ENCODE measurements around the gene CCDC170.
"Not testable (repeated sequence)": the region's sequence is repeated elsewhere in the genome, so short reads cannot be mapped to it uniquely, and the experiment has no call there.

Gene CCDC170

DNA sequence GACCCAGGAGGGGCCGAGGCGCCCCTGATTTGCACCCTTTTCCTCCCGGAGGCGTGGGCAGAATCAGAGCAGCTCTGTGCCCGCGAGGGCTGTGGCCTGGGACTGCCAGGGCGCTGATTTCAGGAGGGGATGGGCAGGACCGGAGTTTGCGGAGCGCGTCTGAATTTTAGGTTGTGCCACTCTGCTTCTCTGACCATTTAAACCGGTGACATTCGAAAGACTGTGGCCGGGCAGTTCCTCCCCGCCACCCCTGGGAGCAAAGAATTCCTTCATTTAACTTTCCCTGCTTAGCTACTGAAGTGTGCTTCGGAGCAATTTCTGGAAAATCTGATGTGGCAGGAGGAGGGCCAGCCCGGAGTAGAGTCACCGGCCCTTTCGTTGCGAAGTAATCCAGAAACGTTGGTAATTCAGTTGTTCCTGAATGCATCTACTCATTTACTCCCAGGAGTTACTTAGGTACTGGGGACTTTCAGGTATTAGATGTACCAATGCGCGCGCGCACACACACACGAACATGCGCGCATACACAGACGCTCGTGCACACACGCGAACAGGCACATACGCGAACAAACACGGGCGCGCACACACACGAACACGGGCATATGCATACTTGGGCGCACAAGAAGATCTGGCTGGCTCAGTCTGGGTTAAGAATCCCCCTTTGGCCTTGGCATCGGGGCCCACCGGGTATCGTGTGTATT lies 568 bp downstream of the CCDC170 start:
- DNase-seq (ENCODE audit: extremely low read depth in 1 of 2, low read depth in 1 of 2): no peak

DNA sequence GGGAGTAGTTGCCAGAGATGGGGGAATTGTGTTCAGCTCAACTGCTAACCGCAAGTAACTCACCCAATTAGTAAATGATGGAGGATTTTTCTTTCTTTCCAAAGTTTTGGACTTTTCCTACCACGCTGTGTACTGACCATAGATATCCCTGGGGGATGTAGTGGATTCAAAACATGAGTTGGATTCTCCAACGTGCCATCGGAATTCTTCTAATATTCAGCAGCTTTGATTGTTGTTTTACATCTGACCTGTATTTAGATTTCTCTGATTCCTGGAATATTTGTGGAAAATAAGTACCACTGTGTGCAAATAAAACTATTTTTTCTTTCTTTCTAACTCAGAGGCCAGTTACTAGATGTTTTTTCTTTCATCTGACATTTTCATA lies 1.1 kb downstream of the CCDC170 start:
- DNase-seq (ENCODE audit: extremely low read depth in 1 of 2, low read depth in 1 of 2): no peak

DNA sequence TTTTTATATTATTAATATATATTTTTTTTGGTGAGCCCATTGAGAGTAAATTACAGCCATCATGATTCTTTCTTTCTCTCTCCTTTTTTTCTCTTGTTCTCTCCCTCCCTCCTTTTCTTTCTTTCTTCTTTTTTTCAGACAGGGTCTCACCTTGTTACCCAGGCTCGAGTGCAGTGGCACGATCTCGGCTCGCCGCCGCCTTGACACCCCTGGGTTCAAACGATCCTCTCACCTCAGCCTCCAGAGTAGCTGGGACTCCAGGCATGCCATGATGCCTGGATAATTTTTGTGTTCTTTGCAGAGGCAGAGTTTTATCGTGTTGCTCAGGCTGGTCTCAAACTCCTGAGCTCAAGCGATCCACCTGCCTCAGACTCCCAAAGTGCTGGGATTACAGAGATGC lies 1.6 kb downstream of the CCDC170 start:
- DNase-seq (ENCODE audit: extremely low read depth in 1 of 2, low read depth in 1 of 2): no peak

DNA sequence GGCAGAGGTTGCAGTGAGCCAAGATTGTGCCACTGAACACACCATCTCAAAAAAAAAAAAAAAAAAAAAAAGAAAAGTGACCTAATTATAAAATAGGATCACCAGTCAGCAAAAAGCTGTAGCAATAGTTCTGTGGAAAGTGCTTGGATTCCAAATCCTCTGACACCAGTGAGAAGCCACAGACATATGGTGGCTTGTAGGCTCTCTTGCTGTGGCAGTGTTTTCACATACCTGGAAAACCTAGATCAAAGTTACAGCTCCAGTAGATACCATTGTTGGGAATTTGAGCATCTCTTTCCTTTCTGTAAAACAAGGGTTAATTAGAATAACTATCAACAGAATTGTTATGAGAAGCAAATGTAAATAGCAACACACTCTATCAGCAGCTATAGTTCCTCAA lies 4.1 kb downstream of the CCDC170 start:
- DNase-seq (ENCODE audit: extremely low read depth in 1 of 2, low read depth in 1 of 2): no peak

DNA sequence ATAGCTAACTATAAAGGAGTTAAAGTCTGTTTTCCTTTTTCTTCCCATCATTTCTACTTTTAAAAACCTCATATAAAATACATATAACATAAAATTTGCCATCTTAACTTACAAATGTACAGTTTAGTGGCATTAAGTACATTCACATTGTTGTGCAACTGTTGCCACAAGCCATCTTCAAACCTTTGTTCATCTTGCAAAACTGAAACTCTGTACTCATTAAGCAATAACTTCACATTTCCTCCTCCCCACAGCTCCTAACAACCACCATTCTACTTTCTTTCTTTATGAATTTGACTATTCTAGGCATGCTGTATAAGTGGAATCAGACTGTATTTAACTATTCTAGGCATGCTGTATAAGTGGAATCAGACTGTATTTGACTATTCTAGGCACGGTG lies 4.5 kb downstream of the CCDC170 start:
- DNase-seq (ENCODE audit: extremely low read depth in 1 of 2, low read depth in 1 of 2): no peak

DNA sequence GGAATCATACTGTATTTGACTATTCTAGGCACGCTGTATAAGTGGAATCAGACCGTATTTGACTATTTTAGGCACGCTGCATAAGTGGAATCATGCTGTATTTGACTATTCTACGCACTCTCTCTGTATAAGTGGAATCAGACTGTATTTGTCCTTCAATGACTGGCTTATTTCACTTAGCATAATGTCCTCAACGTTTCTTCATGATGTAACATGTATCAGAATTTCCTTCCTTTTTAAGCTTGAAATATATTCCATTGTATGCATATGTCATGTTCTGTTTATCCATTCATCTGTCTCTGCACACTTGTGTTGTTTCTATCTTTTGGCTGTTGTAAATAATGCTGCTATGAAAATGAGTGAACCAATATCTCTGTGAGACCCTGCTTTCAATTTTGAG lies 5.7 kb downstream of the CCDC170 start:
- no peak for DNase-seq (ENCODE audit: extremely low read depth in 1 of 2, low read depth in 1 of 2)

DNA sequence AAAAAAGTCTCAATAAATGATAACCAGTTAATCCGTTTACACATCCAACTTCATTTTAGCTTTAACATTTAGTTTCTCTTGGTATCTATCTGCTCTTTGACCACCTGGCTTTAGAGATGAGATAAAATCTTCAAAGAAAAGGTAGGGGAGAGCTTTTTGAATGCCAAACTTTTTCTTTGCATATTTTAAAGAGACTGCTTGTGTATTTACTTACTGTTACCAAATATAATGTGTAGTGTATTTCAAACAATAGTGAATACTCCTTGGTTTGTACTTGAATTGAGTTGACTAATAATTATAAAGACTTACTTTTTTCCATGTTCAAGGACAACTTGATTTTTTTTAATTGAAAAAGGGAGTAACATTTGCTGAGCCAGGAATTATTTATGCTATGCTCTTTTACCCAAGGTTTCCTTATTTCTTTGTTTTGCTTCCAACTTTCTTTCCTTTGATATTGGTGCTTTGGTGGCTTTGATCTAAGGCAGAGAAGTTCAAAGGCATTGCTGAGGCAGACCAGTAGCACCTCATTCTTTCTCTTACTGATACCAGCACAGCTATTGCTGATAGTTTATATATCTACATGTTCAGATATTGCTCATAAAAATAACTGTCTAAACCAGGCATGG lies 7.8 kb downstream of the CCDC170 start:
- DNase-seq (ENCODE audit: extremely low read depth in 1 of 2, low read depth in 1 of 2): no peak

DNA sequence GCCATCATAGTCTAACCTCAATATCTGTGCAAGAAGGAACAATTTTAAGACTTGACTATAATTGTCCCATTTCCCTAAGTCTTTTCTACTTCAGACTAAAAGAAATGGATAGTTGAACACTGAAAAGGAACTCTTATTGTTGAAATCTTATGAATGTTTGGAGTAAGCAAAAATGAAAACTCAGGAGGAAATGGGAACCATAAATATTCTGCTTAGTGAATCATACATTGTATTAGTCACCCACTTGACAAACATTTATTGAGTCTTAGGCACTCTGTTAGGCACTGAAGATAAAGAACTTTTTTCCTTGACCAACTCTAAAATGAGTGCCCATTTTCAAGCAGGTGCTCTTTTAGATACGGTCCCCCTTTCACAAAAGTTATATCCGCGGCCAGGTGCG lies 8.7 kb downstream of the CCDC170 start:
- DNase-seq (ENCODE audit: extremely low read depth in 1 of 2, low read depth in 1 of 2): no peak

DNA sequence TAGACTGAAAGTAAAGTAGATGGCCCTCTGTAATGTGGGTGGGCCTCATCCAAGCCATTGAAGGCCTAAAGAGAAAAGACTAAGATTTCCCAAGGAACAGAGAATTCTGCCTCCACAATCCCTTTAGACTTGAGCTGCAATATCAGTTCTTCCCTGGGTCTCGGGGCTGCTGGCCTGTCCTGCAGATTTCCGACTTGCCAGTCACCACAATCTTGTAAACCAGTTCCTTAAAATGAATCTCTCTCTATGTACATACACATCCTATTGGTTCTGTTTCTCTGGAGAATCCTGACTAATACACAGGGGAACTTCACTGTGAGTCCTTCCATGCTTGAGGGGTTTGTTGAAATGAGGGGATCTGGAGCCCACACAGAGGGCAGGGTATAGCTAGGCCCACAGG lies 12.9 kb downstream of the CCDC170 start:
- no peak for DNase-seq (ENCODE audit: extremely low read depth in 1 of 2, low read depth in 1 of 2)

DNA sequence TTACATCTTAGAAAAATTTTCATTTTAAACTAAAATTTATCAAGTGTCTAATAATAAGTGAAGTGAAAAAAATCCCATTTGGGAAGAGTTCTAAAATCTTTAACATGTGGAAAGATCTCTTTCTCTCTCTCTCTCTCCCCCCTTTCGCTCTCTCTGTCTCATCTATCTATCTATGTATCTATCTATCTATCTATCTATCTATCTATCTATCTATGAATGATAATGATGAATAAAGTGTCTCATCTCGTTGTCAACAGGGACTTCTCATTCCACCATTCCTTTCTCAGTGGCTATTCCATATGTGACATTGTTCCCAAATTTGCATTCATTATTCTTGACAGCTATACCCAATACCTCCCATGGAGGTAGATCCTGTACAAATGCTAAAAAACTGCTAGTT lies 15.2 kb downstream of the CCDC170 start:
- no peak for DNase-seq (ENCODE audit: extremely low read depth in 1 of 2, low read depth in 1 of 2)

DNA sequence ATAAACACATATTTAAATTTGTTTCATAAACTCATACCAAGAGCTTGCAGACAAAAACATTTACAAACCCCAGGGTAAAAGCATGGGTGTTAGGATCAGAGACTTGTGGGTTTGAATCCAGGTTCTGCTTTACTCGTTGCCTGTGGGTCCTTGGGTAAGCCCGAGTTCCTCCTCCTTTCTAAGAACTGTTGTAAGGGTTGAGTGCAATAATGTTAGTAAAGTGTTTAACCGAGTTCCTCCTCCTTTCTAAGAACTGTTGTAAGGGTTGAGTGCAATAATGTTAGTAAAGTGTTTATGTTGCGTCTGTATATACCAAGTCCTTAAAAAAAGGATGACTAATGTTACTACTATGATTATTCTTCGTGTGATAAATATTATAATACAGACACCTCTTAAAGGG lies 18.7 kb downstream of the CCDC170 start:
- no peak for DNase-seq (ENCODE audit: extremely low read depth in 1 of 2, low read depth in 1 of 2)

DNA sequence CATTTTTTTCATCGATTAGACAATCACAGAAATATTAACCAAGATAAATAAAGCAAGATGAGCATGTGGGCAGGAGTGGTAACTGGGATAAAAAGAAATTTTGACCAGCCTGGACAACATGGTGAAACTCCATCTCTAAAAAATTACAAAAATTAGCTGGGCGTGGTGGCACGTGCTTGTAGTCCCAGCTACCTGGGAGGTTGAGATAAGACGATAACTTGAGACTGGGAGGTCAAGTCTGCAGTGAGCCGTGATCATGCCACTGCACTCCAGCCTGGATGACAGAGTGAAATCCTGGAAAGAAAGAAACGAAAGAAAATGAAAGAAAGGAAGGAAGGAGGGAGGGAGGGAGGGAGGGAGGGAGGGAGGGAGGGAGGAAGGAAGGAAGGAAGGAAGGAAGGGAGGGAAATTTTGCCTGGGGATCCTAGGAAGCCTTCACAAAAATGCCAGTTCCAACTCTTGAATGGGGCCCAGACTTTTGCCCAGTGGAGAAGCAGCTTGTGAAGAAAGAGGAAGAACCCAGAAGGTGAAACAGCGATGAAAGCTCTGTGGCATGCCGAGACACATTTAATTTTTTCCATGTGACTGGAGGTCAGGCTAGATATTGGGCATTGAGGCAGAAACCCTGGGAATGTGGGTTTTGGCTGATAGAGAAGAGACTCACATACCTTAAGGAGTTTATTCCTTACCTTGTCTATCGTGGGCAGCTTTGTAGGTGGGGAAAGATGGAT lies 20.3 kb downstream of the CCDC170 start:
- DNase-seq (ENCODE audit: extremely low read depth in 1 of 2, low read depth in 1 of 2): no peak

DNA sequence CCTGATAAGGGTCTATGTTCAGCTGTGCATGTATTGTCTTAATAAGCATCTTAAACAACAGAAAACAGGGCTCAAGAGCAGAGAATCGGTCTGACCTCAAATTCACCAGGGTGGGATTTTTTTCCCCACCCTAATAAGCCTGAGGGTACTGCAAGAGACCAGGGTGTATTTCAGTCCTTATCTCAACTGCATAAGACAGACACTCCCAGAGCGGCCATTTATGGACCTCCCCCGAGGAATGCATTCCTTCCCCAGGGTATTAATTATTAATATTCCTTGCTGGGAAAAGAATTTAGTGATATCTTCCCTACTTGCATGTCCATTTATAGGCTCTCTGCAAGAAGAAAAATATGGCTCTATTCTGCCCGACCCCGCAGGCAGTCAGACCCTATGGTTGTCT lies 25.2 kb downstream of the CCDC170 start:
- not testable (repeated sequence) for DNase-seq (ENCODE audit: extremely low read depth in 1 of 2, low read depth in 1 of 2)

DNA sequence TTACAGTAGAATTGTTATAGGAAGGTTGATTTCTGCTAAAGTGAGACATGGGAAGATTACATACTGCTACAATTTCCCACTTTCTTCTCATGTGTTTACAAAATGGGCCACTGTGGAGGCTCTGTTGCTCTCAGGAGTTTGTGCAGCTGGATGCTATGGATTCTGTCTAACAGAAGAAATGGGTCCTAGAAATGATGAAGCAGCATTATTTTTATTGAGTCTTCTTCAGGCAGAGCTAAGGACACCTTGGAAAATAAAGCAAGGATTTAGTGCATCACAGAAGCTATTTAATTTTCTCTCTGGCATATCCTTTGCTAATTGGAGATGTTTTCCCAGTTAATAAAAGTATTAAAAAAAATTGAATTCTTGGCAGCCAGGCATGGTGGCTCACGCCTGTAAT lies 29.2 kb downstream of the CCDC170 start:
- DNase-seq (ENCODE audit: extremely low read depth in 1 of 2, low read depth in 1 of 2): no peak

DNA sequence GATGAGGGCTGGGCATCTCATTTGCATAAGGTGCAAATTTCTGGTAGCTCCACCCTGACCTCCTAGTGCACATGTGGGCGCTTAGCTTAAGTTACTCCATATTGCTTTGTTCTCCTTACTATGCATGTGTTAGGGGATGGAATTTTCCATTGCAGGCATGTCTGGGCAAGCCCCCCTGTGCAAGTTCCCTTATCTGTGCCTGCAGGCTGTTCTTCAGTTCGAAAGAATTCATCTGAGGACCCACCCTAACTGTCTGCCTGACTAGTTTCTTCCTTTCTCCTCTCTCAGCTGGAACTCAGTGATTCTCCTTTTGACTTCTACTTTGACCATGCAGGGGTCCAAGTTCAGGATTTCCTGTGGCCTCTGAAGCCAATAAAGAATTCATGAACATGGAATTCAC lies 30.2 kb downstream of the CCDC170 start:
- no peak for DNase-seq (ENCODE audit: extremely low read depth in 1 of 2, low read depth in 1 of 2)

DNA sequence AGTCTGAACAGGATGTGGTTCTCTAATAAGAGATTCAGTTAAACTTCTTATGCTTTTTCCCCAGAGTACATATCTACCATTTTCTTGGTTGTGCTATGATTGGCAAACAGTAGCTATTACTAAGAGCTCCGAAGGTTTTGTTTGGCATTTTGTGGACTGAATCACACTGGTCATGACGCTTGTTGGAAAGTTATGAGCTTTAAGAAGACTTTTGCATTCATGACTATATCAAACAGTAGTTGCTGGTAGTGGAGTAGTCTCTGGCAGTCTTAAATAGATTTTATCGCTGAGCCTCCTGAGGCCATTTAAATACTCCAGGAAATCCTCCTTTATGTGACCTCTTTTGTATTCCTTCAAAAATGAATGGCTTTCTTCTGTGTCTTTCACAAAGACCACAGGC lies 40.8 kb downstream of the CCDC170 start:
- DNase-seq (ENCODE audit: extremely low read depth in 1 of 2, low read depth in 1 of 2): no peak

DNA sequence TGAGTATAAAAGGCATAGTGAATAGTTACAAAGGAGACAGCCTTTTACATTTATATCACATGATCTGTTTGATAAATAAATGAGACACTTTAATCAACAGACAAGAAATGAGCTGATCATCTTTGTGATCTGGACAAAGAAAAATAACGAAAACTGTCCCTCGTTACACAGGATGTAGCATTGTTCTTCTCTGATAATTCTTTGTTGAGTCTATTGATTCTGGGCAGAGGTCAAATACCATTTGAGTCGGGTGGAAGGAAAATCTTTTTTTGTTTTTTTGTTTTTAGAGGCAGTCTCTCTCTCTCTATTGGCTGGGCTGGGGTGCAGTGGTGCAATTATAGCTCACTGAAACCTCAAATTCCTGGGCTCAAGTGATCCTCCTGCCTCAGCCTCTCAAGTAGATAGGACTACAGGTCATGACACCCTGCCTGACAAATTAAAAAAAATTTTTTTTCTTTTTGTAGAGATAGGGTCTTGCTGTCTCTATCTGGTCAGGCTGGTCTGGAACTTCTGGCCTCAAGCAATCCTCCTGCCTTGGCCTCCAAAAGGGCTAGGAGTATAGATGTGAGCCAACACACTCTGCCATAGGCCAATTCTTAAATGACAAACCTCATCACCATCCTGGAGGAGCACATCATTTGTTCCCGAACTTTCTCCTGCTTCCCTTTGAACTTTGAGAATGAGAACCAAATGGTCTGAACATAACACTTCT lies 41.8 kb downstream of the CCDC170 start:
- no peak for DNase-seq (ENCODE audit: extremely low read depth in 1 of 2, low read depth in 1 of 2)

DNA sequence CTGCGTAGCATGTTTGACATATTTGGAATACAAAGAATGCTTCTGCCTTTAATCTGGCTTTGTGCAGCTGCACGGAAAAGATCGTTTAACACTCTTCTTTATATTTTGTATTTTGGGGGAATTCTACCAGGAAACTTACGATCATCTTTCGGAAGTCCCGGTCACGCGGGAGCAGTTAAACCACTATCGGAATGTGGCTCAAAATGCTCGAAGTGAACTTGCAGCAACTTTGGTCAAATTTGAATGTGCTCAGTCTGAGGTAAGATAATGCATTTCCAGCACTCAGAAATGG lies 42.3 kb downstream of the CCDC170 start:
- DNase-seq (ENCODE audit: extremely low read depth in 1 of 2, low read depth in 1 of 2): no peak

DNA sequence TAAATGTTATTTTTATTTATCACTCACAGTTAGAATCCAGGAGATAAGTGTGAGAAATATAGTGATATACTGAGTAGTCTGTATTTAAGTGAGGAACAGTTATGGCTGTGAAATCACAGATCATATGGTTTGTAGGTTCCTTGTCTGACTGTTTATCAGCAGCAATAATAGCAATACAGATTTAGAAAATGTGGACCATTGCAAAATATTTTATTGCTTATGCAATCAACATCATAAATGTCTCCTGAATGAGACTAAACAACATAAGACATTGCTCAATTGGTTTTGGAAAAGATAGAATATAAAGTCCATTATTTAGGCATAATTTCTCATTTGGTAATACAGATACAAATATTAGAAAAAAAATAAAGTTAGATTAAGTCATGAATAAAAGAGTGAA lies 43.7 kb downstream of the CCDC170 start:
- no peak for DNase-seq (ENCODE audit: extremely low read depth in 1 of 2, low read depth in 1 of 2)

DNA sequence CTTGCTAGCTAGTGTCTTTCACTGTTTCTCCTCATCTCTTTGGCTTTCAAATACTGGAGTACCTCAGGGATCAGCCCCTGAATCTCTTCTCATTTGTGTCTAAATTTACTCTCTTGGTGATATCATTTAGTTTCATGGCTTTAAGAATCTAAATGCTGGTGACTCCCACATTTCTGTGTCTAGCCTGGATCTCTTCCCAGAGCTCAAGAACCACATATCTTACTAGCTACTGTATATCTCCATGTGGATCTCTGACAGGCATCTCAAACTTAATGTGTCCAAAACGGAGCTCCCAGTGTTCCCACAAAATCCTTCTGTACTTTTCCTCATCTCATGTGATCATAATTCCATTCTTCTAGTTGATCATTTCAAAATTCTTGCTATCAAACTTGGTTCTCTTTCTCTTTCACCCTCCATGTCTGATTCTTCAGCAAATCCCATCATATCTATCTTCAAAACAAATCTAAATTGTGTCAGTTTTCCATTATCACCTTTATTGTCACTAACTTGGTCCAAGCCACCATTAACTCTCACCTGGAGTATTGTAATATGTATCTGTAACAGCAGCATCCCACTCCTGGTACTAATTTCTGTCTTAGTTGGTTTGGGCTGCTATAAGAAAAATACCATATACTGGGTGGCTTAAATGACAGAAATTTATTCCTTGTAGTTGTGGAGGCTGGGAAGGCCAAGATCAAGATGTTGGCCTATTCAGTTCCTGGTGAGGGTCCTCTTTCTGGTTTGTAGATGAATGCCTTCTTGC lies 45.9 kb downstream of the CCDC170 start:
- DNase-seq (ENCODE audit: extremely low read depth in 1 of 2, low read depth in 1 of 2): no peak

DNA sequence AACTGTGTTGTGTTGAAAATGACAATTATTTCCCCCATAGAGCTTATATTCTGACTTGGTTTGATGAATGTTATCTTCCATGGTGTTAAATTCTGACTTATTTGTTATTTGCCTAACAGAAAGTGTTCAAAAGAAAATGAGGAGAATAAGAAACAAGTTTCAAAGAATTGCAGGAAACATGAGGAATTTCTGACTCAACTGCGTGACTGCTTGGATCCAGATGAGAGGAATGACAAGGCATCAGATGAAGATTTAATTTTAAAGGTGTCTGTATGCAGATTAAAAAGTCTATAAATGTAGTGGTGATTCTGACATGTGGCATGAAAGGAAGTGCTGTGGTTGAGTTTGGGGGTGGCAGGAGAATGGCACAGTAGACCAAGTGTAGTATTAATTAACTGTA lies 50.6 kb downstream of the CCDC170 start:
- no peak for DNase-seq (ENCODE audit: extremely low read depth in 1 of 2, low read depth in 1 of 2)

All from activated CD8-positive, alpha-beta memory T cell treated with anti-CD3 and anti-CD28 coated beads for 1 hour (primary cell).